GM12878 (cell line): ENCODE results near the gene MFN2. TPM values are rescaled to one million over a fixed set of nuclear protein-coding genes. Genes with fewer than 3 reads are reported as not detected.

Experiments
- ATAC-seq: fragments of 200-7000 bp; cut with Tn5 transposase; 3 replicates; pipeline ENCODE4 v1.9.1; 2020; ENCODE audit warnings: mild to moderate bottlenecking, moderate library complexity
- BruUV-seq: library from RNA; stranded (reverse); fragments of 400-500 nt; replicated peaks from 2 replicates; lab custom pipeline; 2021; lab: Mats Ljungman, UMichigan
- CTCF ChIA-PET: fragments of 300-600 bp; sonication (Branson Sonifier 250); formaldehyde crosslinking; extraction: SDS; loops from one replicate; lab custom pipeline; 2021; ENCODE audit warnings: inconsistent platforms; lab: Yijun Ruan, JAX
- POLR2A ChIA-PET: fragments of 350-600 bp; formaldehyde crosslinking; extraction: SDS; loops from one replicate; lab custom pipeline; 2021; ENCODE audit warnings: inconsistent platforms; lab: Charles Lee
- RAD21 ChIA-PET: fragments of 300-600 bp; sonication (Branson Sonifier 250); formaldehyde crosslinking; loops from one replicate; lab custom pipeline; 2023; ENCODE audit warnings: antibody characterized with exemption; ENCODE audit not compliant: unreplicated experiment; lab: Charles Lee
- SMC1A ChIA-PET: fragments of 300-600 bp; sonication (Branson Sonifier 250); formaldehyde crosslinking; loops from one replicate; lab custom pipeline; 2023; ENCODE audit not compliant: unreplicated experiment, uncharacterized antibody; lab: Charles Lee
- DNase-seq: peaks from one replicate; pipeline ENCODE4 v3.0.0-alpha.2; 2011; ENCODE audit warnings: low read depth, low spot score
- FAIRE-seq: peaks from 3 replicates; lab custom pipeline; 2011; peaks lifted over from hg19 to GRCh38; lab: Jason Lieb, UNC
- H2AFZ ChIP-seq: 2 replicates; pipeline ENCODE4 v1.6.0; 2011; ENCODE audit warnings: low read depth, low read length, control low read depth; ENCODE audit not compliant: control insufficient read depth
- H3K27ac ChIP-seq: 2 replicates; pipeline ENCODE4 v1.5.1; 2011; ENCODE audit warnings: control low read depth; ENCODE audit not compliant: control insufficient read depth, insufficient read depth
- H3K27me3 ChIP-seq, 2 experiments: replicated peaks in 1 of 2; 2 replicates each; pipeline versions ENCODE4 v1.6.0 to v1.6.1; 2011; ENCODE audit warnings: low read length in 1 of 2; ENCODE audit not compliant: control insufficient read depth in 2 of 2, insufficient read depth in 2 of 2
- H3K36me3 ChIP-seq, 2 experiments: 2 replicates each; pipeline ENCODE4 v1.5.1; 2011; ENCODE audit warnings: low read length in 1 of 2; ENCODE audit not compliant: control insufficient read depth in 2 of 2, insufficient read depth in 2 of 2
- H3K4me1 ChIP-seq: 2 replicates; pipeline ENCODE4 v1.6.1; 2011; ENCODE audit warnings: mild to moderate bottlenecking, low read length, moderate library complexity, mixed read lengths; ENCODE audit not compliant: control insufficient read depth, insufficient read depth
- H3K4me2 ChIP-seq: 2 replicates; pipeline ENCODE4 v1.6.0; 2011; ENCODE audit warnings: control low read depth; ENCODE audit not compliant: control insufficient read depth, insufficient read depth
- H3K4me3 ChIP-seq: fragments of 200-600 bp; sonication (generic); 2 replicates; pipeline ENCODE4 v1.5.1; 2016
- H3K79me2 ChIP-seq: 2 replicates; pipeline ENCODE4 v1.6.0; 2011; ENCODE audit warnings: low read length; ENCODE audit not compliant: control insufficient read depth, insufficient read depth
- H3K9ac ChIP-seq: 2 replicates; pipeline ENCODE4 v1.8.0; 2011; ENCODE audit warnings: low read length, control low read depth, mixed read lengths; ENCODE audit not compliant: control insufficient read depth, insufficient read depth
- H3K9me3 ChIP-seq: replicated peaks from 3 replicates; pipeline ENCODE4 v1.5.1; 2011; ENCODE audit warnings: mild to moderate bottlenecking, low read length; ENCODE audit not compliant: control insufficient read depth, insufficient read depth
- H4K20me1 ChIP-seq: 2 replicates; pipeline ENCODE4 v1.6.0; 2011; ENCODE audit not compliant: control insufficient read depth, insufficient read depth
- EZH2 ChIP-seq: IDR thresholded peaks from 2 replicates; pipeline ENCODE4 v1.6.1; 2012; ENCODE audit warnings: low read depth, mild to moderate bottlenecking, control low read depth, inconsistent platforms, low read length, borderline replicate concordance; ENCODE audit not compliant: control insufficient read depth
- RAD21 ChIP-seq: IDR thresholded peaks from 2 replicates; pipeline ENCODE4 v1.6.1; 2011; ENCODE audit warnings: mild to moderate bottlenecking, low read depth, low read length, moderate library complexity; ENCODE audit not compliant: insufficient read depth
- SMC3 ChIP-seq: IDR thresholded peaks from 2 replicates; pipeline ENCODE4 v1.6.1; 2011; ENCODE audit warnings: low read length, improper control_type of control experiment, borderline replicate concordance
- WGBS: methylation state at CpG from one replicate; pipeline ENCODE4 v1.1.6; 2016; ENCODE audit warnings: low lambda C conversion rate; ENCODE audit not compliant: insufficient replicate concordance, insufficient coverage; ENCODE audit errors: missing lambda C conversion rate; 5-methylcytosine and 5-hydroxymethylcytosine counted together
- in situ Hi-C: fragments of 300-500 bp; cut with MboI; formaldehyde crosslinking; loops from 9 replicates; pipeline ENCODE4 v1.14.3; 2018; ENCODE audit warnings: mixed read lengths
- intact Hi-C: fragments of 100-400 bp; cut with micrococcal nuclease; formaldehyde crosslinking; loops from one replicate; pipeline ENCODE4 v1.14.2; 2022; ENCODE audit not compliant: unreplicated experiment
- polyA plus RNA-seq, 11 experiments: library from polyadenylated mRNA; depleted of rRNA in 4 of 11; unstranded in 6 of 11; stranded (reverse) in 5 of 11; fragments of >200 nt; fragmentation: Nextera tagmentation in 4 of 11; fragmentation: Illumina TruSeq in 1 of 11; extraction: Ambion mirVana in 4 of 11; extraction: Trizol in 1 of 11; gene quantifications; 1 replicate in 1 of 11; 2 replicates in 10 of 11; pipeline versions ENCODE4 v1.2.1 to v1.2.3, GENCODE V29; 2011 to 2016; ENCODE audit warnings: inconsistent platforms in 2 of 11, missing spikeins in 2 of 11, low read depth in 1 of 11
- total RNA-seq, 4 experiments: library from RNA; depleted of rRNA in 3 of 4; stranded (reverse); fragments of >200 nt in 3 of 4; fragmentation: Illumina TruSeq in 1 of 4; extraction: Trizol in 1 of 4; gene quantifications; 2 replicates each; pipeline versions ENCODE4 v1.2.1 to v1.2.3, GENCODE V29; 2013 to 2021
- TF ChIP-seq, protein P1 (sequence below), 3 experiments: IDR thresholded peaks in 2 of 3; conservative IDR thresholded peaks in 1 of 3; 2 replicates each; pipeline ENCODE4 v1.5.1; 2011; ENCODE audit warnings: low read depth in 3 of 3, low read length in 3 of 3, mild to moderate bottlenecking in 3 of 3, control low read depth in 2 of 3, moderate library complexity in 2 of 3, inconsistent platforms in 1 of 3, mixed read lengths in 1 of 3; ENCODE audit not compliant: control insufficient read depth in 2 of 3, insufficient read depth in 1 of 3; ENCODE audit errors: extremely low read depth in 1 of 3
- TF ChIP-seq, protein P2 (sequence below): fragments of 450-650 bp; IDR thresholded peaks from 2 replicates; pipeline ENCODE4 v1.6.1; 2017; ENCODE audit warnings: mild to moderate bottlenecking, low read depth, inconsistent platforms; ENCODE audit not compliant: poor library complexity, severe bottlenecking

The MFN2 gene
- total and polyA plus RNA-seq, 10 of the 15 experiments (the other 5 are each of a cell fraction or from before 2014, with no cell fraction given) = 5.3 to 64.4 (median 48.1) TPM

DNA sequence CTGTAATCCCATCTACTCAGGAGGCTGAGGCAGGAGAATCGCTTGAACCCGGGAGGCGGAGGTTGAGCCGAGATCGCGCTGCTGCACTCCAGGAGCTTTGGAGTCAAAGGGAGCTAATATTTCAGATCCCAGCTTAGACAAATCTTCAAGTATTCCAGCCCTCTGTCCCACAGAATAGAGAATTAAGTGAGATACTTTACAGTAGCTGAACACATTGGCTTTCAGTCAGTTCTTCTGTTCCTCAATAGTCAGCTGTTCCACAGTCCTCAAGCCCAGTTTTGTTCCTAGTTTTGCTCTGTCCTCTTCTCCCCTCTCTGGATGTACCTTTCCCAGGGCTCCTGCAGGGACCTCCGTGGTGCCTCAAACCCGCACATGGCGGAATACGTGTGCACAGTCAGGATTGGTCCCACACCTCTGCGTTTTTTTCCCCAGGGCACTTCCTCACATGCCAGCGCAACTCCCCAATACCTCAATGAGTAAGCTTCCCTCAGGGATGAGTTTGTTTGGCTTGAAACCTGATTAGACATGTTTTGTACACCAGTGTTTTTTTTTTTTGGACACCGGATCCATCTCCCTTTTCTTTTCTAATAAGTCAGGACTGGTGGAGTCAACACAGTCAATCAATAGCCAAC is 1.2 kb downstream of the MFN2 start:
- TF ChIP-seq EZH2 = no peak
- Histone ChIP-seq H3K9ac (peak overlapping the region; percentile 95), H3K36me3 (peaks cover 6 to 17% of the 10 kb centered on the region in 2 experiments), H3K4me3 (peak overlapping the region; percentile 99), H3K27me3 (no peaks in the 10 kb centered on the region), H4K20me1 (no peaks in the 10 kb centered on the region), H3K27ac (no peak overlapping the region), H2AFZ (no peak overlapping the region), H3K4me1 (peaks cover 6% of the 10 kb centered on the region), H3K4me2 (peak overlapping the region; percentile 92), H3K79me2 (peaks cover 26% of the 10 kb centered on the region), H3K9me3 (no peaks in the 10 kb centered on the region)
- WGBS = 98% methylated on average over 13 of the region's 13 CpGs
- intact Hi-C loops = loop anchor here (2.0 to 10.0 kb wide), 2 partner anchors 47 to 223 kb away; partner anchors contain the start of gene PLOD1
- FAIRE-seq (no peak), ATAC-seq (no peak), DNase-seq (no peak)
- ChIA-PET POLR2A (interaction anchor here (0.9 to 3.4 kb wide), 7 partner anchors 37 to 90 kb away, joined by 3 to 36 read pairs (median 6); partner anchors contain the start of gene MIIP), CTCF (interaction anchor here (0.7 to 3.7 kb wide), 24 partner anchors 9 to 174 kb away, joined by 3 to 23 read pairs (median 4); partner anchors contain the start of genes MIIP and PLOD1), RAD21 (interaction anchor here (0.6 to 3.0 kb wide), 8 partner anchors 38 to 143 kb away, joined by 3 to 34 read pairs (median 4); partner anchors contain the start of gene MIIP), SMC1A (interaction anchor here (0.9 to 3.0 kb wide), 12 partner anchors 9 to 143 kb away, joined by 3 to 11 read pairs (median 4); partner anchors contain the start of gene MIIP)
- no TSS peak for BruUV-seq
- in situ Hi-C loops = no loop called here

DNA sequence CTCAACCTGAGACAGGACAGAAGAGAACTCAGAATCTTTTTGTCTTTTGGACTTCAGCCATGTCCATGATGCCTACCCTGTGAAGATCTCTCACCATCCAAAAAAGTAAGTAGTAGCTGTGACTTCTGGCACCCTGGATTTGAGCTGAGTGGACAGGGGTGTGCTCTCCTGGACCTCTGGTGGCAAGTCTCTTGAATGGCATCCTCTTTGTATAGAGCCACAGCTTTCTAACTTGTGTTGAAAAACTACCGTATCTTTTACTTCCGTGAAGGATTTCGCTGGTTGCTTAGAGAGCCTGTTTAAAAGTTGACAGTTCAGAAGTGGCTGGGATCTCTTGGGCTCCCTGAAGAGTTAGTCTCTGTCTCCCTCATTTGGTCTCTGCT is 1.8 kb downstream of the MFN2 start:
- CTCF ChIA-PET = interaction anchor here (0.7 to 3.7 kb wide), 19 partner anchors 11 to 175 kb away, joined by 3 to 23 read pairs (median 4); partner anchors contain the start of genes MIIP and PLOD1
- Histone ChIP-seq H3K9ac (0 out of 2 replicates have a peak overlapping the region, but pooled peaks have one; percentile 25), H3K9me3 (no peaks in the 10 kb centered on the region), H3K36me3 (peaks cover 6 to 17% of the 10 kb centered on the region in 2 experiments), H2AFZ (no peak overlapping the region), H4K20me1 (no peaks in the 10 kb centered on the region), H3K79me2 (peaks cover 26% of the 10 kb centered on the region), H3K4me3 (peak overlapping the region; percentile 99; the same call in 1 of the 2 replicates), H3K27ac (peak overlapping the region; percentile 5; the same call in 1 of the 2 replicates), H3K4me2 (peak overlapping the region; percentile 92), H3K27me3 (no peaks in the 10 kb centered on the region)
- POLR2A ChIA-PET = interaction anchor here (0.9 to 3.4 kb wide), 6 partner anchors 37 to 90 kb away, joined by 3 to 36 read pairs (median 7); partner anchors contain the start of gene MIIP
- 81% methylated on average over 3 of the region's 3 CpGs for WGBS
- DNase-seq = no peak
- intact Hi-C loops = loop anchor here (10.0 kb wide), 1 partner anchor 223 kb away; no protein-coding TSS in a partner anchor
- in situ Hi-C loops = no loop called here
- SMC1A ChIA-PET = interaction anchor here (0.6 to 3.0 kb wide), 9 partner anchors 9 to 143 kb away, joined by 3 to 11 read pairs (median 4); partner anchors contain the start of gene MIIP
- ATAC-seq = peak; percentile 61
- BruUV-seq = no TSS peak
- no peak for FAIRE-seq
- RAD21 ChIA-PET = interaction anchor here (0.6 to 3.0 kb wide), 8 partner anchors 11 to 143 kb away, joined by 3 to 34 read pairs (median 5); partner anchors contain the start of gene MIIP
- TF ChIP-seq RAD21 (peak; percentile 39), SMC3 (peak; percentile 47; the same call in 1 of the 2 replicates)
- TF ChIP-seq, protein P1, sequence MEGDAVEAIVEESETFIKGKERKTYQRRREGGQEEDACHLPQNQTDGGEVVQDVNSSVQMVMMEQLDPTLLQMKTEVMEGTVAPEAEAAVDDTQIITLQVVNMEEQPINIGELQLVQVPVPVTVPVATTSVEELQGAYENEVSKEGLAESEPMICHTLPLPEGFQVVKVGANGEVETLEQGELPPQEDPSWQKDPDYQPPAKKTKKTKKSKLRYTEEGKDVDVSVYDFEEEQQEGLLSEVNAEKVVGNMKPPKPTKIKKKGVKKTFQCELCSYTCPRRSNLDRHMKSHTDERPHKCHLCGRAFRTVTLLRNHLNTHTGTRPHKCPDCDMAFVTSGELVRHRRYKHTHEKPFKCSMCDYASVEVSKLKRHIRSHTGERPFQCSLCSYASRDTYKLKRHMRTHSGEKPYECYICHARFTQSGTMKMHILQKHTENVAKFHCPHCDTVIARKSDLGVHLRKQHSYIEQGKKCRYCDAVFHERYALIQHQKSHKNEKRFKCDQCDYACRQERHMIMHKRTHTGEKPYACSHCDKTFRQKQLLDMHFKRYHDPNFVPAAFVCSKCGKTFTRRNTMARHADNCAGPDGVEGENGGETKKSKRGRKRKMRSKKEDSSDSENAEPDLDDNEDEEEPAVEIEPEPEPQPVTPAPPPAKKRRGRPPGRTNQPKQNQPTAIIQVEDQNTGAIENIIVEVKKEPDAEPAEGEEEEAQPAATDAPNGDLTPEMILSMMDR (IDR thresholded peaks at IDR 0.05 in 2 of 3, conservative IDR thresholded peaks at IDR 0.05 in 1 of 3; ENCODE audit: control insufficient read depth in 2 of 3, extremely low read depth in 1 of 3, insufficient read depth in 1 of 3, low read depth in 3 of 3, low read length in 3 of 3) = peak; percentile 45 to 69 (median 57)
- TF ChIP-seq, protein P2, sequence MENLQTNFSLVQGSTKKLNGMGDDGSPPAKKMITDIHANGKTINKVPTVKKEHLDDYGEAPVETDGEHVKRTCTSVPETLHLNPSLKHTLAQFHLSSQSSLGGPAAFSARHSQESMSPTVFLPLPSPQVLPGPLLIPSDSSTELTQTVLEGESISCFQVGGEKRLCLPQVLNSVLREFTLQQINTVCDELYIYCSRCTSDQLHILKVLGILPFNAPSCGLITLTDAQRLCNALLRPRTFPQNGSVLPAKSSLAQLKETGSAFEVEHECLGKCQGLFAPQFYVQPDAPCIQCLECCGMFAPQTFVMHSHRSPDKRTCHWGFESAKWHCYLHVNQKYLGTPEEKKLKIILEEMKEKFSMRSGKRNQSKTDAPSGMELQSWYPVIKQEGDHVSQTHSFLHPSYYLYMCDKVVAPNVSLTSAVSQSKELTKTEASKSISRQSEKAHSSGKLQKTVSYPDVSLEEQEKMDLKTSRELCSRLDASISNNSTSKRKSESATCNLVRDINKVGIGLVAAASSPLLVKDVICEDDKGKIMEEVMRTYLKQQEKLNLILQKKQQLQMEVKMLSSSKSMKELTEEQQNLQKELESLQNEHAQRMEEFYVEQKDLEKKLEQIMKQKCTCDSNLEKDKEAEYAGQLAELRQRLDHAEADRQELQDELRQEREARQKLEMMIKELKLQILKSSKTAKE = no peak
- TF ChIP-seq, all 136 proteins: peak for 3
- peaks cover 6% of the 10 kb centered on the region for H3K4me1 ChIP-seq
